Limb (tissue), 2 donors: ENCODE results near the gene LIPA.
"Not testable (repeated sequence)": the region's sequence is repeated elsewhere in the genome, so short reads cannot be mapped to it uniquely, and the experiment has no call there.

Experiments used
- DNase-seq, 2 donors: peaks; one replicate each; pipeline ENCODE4 v3.0.0-alpha.2; 2016; ENCODE audit errors: extremely low spot score in 2 of 2

Gene LIPA

DNA sequence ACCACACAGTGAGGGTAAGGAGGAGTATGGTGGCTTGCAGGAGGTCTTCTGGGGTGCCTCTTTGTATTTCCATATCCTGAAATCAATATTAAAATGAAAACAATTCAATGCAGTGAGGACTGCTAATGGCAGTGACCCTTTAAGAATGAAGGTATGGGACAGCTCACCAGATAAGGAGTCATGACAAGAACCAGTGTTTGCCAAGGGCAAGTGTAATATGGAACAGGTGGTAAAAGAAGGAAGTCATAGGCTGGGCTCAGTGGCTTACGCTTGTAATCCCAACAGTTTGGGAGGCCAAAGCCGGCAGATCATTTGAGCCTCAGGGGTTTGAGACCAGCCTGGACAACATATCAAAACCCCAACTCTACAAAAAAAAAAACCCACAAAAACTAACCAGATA is 20.0 kb upstream of the LIPA start:
- DNase-seq = no peak

DNA sequence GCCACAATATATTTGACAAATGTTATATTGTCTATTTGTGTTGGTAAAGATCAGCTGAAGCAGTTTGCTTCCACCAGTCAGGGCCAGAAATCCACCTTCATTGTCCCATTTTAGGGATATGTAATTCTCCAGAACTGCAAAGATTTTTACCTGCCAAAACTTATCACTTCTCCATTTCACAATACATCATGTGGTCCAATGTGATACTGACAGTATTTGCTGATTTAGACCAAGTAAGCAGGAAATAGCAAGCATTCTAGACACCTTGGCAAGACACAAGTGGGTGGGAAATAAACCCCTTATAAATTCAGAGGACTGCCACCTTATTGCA is 18.5 kb upstream of the LIPA start:
- DNase-seq = no peak

DNA sequence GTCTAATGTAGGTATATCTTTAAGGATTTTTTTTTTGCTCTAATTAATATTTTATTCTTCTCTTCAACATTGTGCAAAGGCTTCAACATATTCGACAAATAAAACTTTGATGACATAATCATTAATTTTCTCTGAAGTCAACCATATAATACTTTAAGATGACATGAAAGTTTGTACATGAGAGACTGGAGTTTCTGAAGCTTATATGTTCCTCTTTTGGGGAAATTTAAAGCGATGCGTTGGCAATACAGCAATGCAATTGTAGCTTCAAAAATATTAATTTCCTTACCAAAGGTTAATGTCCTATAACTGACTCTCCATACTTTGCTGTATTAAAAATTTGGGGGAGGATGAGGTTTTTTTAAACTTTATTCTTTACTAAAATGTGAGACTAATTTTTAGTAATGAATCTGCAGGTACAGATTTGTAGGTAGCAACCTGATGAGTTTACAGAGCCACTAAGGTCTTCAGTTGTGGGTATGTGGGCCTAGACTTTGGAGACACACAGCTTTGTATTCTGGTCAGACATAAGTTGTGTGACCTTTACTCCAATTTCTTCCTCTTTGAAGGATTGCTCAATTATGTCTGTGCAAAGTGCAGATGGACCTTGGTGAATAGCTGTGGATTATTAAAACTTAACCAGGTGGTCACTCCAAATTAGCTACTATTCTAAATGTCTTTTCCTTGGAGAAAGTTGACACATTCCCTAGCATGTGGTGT is 18.0 kb upstream of the LIPA start:
- no peak for DNase-seq

DNA sequence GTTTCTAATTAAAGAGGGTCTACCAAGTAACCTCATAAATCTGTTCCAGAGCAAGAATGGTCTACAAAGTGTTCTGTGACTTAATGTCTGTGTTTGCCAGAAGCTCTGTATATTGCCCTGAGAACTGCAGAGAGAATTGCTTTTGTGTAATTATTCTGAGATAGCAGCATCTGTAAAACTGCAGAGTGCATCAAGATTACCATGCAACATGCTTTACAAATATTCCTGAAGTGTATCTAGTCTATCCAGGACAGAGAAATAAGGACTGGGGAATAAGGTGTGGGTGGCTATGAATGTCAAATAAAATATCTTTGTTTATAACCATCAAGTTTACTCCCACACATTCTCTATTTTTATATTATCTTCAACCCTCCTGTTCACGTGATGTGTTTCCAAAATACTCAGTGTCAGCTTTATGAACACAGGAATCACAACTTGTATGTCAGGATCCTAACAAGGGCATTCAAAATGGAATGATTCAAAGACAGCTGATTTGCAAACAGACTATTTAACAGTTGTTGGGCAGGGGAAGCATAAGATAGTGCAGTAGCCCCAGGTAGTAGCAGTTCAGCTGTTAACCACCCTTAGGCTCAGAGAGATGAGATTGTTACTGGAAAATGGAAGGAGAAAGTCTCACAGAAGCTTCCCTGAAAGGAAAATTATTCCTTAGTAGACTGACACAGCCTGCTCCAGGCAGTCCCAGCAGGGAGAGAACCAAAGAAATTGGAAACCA is 15.3 kb upstream of the LIPA start:
- no peak for DNase-seq

DNA sequence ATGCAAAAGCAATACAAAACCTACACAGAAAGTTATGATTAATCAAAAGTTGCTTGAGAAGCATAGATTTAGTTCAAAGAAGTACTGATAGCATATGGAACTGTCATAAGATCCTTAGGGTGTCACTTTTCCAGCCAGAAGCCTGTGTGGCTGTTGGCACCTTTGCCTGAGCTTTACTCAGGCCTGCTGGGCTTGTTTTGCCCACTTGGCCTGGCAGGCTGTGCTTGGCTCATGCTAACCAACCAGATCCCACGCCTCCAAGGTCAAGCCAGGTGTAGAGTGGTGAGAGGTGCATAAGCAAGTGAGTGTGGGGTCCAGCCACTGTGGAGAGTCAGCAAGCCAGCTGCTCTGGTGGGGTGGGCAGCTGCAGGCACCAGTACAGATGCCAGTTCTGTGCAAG is 12.0 kb upstream of the LIPA start:
- no peak for DNase-seq

DNA sequence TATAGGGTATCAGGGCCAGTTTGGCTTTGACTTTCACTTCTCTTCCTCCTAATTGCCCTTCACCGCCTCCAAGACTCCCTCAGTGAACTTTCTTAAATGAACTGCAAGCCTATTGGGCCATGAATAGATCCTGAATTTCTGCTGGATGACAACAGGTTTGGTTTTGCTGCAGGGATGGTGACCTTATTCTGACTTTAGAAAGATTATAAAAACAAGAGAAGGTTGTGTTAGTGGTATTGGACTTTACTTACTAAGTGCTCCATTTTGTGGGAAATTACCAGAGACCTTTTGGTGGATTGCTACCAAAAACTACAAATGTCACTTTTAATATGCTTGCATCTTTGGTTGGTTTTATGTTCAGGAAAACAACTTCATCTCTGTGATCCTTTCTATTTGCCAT is 11.5 kb upstream of the LIPA start:
- no peak for DNase-seq

DNA sequence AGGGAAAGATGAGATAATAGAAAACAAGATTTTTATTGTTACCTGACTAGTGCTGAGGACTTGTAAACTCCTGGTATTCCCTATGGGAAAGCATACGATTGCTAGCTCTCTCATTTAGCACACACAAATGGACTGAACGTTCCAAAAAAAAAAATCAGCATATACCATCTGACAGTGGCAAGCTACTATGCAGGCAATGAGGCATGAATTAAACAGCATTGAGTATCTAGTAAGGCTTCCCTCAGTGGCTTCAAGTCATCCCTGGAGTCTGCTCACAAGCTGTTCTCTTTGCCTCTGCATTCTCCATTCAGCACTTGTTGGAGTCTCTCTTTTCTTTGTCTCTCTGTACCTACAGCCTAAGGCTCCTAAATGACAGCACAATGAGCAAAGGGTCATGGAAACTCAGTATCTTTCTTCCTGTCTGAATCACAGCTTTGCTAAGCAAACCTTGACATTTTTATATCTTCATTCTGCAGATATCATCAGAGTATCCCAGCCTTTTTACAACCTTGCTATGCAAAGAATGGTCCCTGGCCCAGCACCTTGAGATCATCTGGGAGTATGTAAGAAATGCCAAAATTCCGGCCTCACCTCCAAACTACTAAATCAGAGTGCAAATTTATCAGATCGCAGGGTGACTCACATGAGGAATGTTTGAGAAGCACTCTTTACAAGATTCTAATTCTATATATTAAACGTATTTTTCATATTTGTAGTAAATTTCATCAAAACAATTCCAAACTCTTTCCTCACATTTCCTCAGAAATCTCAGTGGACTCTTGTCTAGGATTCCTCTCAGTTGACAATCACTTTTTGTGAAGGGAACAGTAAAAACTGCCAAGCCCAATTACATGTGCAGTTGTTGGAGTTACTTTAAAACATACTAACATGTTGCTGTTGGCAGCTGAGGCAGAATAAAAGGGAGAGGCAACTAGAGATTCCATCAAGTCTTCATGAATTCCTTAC is 10.8 kb upstream of the LIPA start:
- DNase-seq = no peak

DNA sequence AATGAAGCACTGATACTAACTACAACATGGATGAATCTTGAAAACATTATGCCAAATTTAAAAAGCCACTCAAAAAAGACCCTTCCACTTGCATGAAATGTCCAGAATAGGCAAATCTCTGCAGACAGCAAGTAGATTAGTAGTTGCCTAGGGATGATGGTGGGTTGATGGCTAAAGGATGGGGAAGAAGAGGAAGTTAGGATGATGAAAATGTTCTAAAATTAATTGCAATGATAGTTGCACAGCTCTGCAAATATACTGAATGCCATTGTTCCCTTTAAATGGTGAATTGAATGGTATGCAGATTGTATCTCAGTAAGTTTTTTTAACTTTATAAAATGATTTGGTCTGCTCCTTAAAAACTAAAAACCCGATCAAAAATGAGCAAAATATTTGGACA is 7.3 kb upstream of the LIPA start:
- DNase-seq = no peak

DNA sequence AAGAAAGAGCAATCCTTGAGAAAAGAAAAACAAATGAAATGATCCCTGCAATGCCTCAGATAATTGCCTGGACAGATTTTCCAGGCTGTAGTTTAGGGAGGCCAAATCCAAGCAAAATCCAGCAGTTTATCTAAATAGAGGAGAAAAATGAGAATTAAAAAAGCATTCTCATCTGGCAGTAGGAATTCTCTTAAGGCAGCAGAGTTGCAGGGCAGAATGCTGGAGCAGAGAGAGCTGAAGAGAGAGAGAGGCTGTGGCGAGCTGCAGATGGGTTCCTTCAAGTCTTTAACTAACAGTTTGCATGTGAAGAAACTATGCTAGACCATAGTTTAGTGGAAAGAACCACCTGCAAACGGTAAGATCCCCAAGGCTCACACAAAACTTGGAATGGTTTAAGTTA is 6.0 kb upstream of the LIPA start:
- DNase-seq = no peak

DNA sequence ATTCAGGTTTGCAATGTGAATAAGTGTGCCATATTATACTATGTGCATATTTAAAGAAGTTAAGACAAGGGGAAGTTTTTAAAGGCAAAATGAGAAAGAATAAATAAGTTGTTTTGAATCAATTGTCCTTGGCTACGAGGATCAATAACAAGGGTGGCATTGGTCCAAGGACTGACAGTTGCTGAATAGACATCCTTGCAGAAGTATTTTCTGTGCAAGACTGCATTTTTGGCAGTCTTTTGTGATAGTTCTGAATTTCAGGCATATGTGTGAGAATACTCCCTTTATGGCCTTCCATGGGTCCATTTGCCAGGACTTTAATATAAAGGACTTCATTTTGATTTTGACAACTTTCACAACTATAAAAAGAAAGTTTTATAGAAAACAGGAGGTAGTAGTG is 5.4 kb upstream of the LIPA start:
- no peak for DNase-seq

DNA sequence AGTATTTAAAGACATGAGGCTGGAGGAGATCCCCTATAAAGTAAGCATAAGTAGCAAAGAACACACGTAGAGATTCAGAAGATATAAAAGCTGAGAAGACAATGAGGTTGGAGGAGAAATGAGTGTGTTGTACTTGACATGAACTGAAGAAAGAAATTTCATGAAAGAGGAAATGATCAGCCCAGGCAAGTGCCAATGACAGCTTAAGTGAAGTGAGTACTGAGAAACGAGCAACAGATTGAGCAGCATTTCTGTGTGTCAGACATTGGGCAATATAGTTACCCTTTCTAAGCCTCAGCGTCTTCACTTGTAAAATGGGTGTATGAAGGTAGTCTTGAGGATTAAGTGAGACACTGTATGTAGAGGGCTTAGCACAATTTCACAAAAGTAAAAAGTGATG is 4.8 kb upstream of the LIPA start:
- DNase-seq = no peak

DNA sequence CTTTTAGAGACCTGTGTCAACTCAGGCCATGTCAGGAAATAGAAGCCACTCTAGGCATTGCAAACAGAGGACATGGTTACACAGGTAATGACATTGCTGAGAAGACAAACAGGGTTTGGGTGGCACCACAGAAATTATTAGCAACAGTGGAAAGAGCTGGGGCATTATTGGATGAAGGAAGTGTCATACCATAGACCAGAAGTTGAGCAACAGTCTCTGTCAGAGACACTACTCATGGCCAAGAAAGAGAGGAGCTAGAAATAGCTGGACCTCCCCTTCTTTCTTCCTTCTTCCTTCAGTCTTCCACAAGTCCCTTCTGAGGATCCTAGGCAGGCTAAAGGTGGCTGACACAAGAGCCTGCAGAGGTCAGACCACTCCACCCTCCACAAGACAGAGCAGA is 4.2 kb upstream of the LIPA start:
- no peak for DNase-seq

DNA sequence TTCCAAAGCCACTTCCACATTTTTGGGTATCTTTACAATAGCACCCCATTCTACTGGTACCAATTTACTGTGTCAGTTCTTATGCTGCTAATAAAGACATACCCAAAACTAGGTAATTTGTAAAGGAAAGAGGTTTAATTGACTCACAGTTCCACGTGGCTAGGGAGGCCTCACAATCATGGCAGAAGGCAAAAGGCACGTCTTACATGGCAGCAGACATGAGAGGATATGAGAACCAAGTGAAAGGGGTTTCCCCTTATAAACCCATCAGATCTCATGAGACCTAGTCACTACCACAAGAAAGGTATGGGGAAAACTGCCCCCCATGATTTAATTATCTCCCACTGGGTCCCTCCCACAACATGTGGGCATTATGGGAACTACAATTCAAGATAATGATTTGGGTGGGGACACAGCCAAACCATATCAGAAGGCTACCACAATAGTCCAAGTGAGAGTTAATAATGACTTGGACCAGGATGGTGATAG is 3.6 kb upstream of the LIPA start:
- DNase-seq = not testable (repeated sequence)

DNA sequence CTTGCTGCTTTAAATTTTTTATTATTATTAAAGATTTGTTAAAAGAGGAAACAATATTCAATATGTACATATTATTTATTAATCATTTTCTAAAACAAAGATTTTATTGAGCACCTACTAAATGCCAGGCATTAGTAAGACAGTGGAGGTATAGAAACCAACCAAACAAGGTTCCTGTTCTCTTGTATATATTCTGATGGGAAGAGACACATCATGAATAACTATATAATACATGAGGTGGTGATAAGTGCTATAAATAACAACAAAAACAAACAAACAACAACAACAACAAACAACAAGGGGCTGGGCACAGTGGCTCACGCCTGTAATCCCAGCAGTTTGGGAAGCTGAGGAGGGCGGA is 630 bp upstream of the LIPA start:
- no peak for DNase-seq

DNA sequence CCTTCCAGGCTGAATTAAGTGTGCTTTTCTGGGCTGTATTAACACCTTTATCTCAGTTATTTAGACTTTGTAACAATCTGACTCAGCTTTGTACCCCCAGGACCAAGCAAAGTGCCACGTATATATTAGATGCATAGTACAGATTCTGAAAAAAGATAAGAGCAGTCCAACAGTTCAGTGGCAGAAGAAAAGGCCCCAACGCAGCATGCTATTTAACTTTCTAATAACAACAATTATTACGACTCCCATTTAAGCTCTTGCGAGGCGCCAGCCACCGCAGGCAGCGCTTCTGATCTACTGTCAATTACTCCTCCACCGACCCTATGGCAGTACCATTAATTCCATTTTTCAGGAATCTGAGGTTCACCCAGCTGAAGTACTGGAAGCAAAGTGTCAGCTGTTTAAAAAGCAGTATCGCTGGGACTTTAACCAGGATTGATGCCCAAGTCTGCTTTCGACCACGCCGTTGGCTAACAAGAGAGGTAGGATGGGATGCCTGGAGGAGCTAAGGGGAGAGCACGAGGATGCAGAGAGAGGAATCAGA is 638 bp downstream of the LIPA start:
- no peak for DNase-seq

DNA sequence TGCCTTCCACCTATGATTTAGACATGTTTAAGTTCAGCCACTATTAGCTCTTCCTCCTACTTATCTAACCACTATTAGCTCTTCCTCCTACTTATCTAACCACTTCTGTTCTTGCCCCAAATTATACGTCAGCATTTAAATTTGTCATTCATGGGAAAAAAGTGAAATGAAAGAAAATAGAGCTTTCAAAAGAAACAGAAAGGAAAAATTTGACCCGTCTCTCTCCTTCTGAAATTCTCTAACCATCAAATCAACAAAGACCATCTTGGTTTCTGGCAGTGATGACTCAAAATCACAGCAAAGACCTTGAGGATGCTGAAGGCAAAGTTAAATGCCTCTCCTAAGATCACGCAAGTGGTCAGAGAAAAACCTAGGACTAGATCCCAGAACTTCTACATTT is 2.6 kb downstream of the LIPA start:
- DNase-seq = no peak

DNA sequence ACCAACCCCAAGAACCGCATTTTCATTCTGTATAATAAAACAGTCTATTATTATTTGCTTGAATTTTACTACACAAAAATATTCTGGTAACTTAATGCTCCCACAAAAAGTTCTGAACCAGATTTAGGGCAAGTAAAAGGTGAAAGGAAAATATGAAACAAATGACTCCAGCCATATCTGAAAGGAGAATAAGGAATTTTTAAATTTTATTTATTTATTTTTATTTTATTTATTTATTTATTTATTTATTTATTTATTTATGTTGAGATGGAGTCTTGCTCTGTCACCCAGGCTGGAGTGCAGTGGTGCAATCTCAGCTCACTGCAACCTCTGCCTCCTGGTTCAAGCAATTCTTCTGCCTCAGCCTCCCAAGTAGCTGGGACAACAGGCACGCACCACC is 4.0 kb downstream of the LIPA start:
- not testable (repeated sequence) for DNase-seq

DNA sequence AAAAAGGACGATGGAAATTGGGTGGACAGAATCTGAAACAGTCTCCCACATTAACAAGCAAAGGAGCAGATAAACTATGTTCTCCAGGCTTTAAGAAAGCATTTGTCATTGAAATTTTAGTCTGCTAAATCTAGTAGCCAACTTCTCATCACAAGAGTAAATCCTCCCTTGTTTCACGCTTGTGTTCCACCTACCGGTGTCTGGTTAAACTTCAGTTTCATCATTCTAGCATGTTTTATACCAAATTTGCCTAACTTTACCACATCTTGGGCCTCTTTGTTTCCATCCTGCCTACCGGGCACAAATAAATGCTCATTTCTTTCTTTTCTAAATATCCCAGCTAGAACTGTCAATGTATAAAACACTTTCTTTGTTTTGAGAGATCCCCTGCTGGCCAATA is 5.8 kb downstream of the LIPA start:
- DNase-seq = no peak

DNA sequence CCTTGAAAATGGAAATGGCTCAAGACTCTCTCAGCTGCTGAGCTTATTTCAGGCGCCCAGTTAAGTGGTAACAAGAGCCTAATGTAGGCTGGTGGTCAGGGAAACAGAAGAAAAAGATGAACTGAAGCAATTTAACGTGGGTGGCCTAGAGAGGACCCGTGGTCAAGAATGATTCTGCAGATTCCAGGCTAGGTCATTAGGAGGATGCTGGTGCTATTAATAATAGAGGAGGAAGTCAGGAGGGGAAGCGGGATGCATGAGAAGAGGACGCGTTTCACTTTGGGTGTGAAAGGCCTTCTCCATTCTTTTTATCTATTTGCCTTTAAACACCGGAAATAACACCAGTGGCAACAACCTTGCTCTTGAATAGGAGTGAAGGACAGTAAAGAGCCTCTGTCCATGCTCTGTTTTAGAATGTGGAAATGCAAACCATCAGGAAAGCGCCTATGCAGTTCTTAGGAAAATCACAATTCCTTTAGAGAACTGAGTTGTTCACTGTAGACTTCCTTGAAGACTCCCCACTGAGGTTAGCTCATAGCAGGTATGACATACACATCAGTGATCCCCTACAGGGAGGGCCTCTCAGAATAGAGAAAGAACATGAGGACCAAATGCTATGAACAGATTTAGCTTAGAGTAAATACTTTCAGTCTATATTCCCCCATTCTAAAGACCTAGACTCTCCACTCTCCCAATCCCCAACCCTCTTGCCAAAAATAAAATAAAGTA is 8.6 kb downstream of the LIPA start:
- no peak for DNase-seq

DNA sequence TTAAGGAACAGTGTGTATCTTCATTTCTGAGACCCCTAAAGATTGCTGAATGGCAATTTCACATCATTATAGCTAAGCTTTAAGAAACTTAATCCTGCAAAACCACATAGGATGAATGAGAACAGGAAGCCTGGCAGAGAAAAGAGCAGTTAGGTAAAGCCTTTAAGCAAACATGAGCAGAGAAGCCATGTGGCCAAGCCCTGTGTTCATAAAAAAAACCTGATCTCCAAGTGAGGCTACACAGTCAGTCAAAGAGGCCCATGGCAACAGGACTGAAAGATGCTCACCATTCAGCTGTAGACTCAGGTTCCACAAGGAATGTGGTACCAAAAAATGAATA is 9.3 kb downstream of the LIPA start:
- no peak for DNase-seq
